ENCODE measurements around the gene OSBPL9. TPM values are rescaled to one million over a fixed set of nuclear protein-coding genes. Genes with fewer than 3 reads are reported as not detected.

OSBPL9 gene, protein sequence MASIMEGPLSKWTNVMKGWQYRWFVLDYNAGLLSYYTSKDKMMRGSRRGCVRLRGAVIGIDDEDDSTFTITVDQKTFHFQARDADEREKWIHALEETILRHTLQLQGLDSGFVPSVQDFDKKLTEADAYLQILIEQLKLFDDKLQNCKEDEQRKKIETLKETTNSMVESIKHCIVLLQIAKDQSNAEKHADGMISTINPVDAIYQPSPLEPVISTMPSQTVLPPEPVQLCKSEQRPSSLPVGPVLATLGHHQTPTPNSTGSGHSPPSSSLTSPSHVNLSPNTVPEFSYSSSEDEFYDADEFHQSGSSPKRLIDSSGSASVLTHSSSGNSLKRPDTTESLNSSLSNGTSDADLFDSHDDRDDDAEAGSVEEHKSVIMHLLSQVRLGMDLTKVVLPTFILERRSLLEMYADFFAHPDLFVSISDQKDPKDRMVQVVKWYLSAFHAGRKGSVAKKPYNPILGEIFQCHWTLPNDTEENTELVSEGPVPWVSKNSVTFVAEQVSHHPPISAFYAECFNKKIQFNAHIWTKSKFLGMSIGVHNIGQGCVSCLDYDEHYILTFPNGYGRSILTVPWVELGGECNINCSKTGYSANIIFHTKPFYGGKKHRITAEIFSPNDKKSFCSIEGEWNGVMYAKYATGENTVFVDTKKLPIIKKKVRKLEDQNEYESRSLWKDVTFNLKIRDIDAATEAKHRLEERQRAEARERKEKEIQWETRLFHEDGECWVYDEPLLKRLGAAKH
- total RNA-seq = 82.9 and 92.8 TPM in 2 replicates

GRCh38 chr1:51616903-51617708 lies at the start of gene OSBPL9:
TSS of gene OSBPL9 (plus strand) at chr1:51617092. CDS start at chr1:51617111, 19 bp downstream.

Other genes starting within 250 kb of the OSBPL9 start
- gene EPS15, start 97.8 kb upstream of the OSBPL9 start, total RNA-seq = 30.2 and 43.7 TPM in 2 replicates